Measurements from ENCODE around the gene PELO.

PELO gene

DNA sequence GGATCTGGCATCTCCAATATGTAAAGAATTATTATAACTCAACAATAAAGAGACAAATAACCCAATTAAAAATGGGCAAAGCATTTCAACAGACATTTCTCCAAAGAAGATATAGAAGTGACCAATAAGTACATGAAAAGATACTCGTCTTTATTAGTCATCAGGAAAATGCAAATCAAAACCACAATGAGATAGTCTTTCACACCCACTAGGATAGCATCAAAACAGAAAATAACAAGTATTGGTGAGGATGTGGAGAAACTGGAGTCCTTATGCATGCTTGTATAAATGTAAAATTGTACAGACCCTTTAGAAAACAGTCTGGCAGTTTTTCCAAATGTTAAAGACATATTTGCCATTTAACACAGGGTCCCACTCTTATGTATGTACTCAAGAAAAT lies 39.1 kb upstream of the PELO start:
- no peak for TF ChIP-seq EZH2 (IDR thresholded peaks at IDR 0.05)
- no peak for TF ChIP-seq FOXP2 (optimal IDR thresholded peaks at IDR 0.05; ENCODE audit: control extremely low read depth, extremely low read length, insufficient read depth)
- TF ChIP-seq POLR2AphosphoS5 (IDR thresholded peaks at IDR 0.05; ENCODE audit: borderline replicate concordance, low read depth, low read length), result no peak
- no peaks in the 10 kb centered on the region for H3K9me3 ChIP-seq (ENCODE audit: low read depth, low read length)
- no peak overlapping the region for H3K27ac ChIP-seq
- no peak overlapping the region for H3K4me3 ChIP-seq
- no peaks in the 10 kb centered on the region for H3K36me3 ChIP-seq (ENCODE audit: insufficient read depth, low read length)
- H3K9ac ChIP-seq (ENCODE audit: insufficient read length), result no peak overlapping the region
- DNase-seq (ENCODE audit: low read depth, low spot score), result no peak

DNA sequence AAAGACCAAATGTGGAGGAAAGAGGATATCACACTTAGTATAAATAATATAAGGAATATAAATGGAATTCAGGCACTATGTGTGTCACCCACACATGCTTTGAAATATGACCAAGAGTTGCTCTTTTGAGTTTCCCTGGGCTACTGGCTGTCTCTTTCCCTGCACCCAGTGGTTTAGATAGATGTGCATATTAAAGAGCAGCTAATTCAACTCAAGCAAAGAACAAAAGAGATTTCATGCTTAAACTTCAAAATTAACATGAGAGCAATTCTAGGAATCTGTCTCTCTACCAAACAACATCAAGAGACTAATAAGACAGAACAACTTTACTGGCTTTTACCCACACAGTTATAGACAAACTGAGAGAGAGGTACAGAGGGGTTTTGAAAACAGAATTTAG lies 38.0 kb upstream of the PELO start:
- no peak for TF ChIP-seq POLR2AphosphoS5 (IDR thresholded peaks at IDR 0.05; ENCODE audit: borderline replicate concordance, low read depth, low read length)
- TF ChIP-seq EZH2 (IDR thresholded peaks at IDR 0.05), result no peak
- no peak for TF ChIP-seq FOXP2 (optimal IDR thresholded peaks at IDR 0.05; ENCODE audit: control extremely low read depth, extremely low read length, insufficient read depth)
- Histone ChIP-seq H3K9ac (ENCODE audit: insufficient read length) (no peak overlapping the region), H3K9me3 (ENCODE audit: low read depth, low read length) (no peaks in the 10 kb centered on the region), H3K27ac (no peak overlapping the region), H3K36me3 (ENCODE audit: insufficient read depth, low read length) (no peaks in the 10 kb centered on the region), H3K4me3 (no peak overlapping the region)
- no peak for DNase-seq (ENCODE audit: low read depth, low spot score)

DNA sequence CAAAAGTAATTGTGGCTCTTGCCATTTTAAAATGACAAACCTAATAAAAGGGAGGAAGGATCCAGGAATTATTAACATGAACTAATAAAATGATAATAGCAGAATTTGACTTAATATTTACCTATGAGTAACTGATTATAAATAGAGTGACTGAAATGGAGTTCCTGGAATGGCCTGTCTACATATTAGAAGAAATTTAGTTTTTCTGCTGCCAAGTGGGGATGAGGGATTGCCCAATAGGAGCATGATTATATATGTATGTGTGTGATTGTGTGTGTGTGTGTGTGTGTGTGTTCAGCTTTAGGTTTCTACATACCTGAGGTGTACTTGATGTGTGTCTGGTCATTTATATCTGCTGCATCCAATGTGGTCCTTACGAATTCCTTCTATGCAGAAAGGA lies 36.6 kb upstream of the PELO start:
- H3K36me3 ChIP-seq (ENCODE audit: insufficient read depth, low read length), result no peaks in the 10 kb centered on the region
- H3K27ac ChIP-seq, result no peak overlapping the region
- no peaks in the 10 kb centered on the region for H3K9me3 ChIP-seq (ENCODE audit: low read depth, low read length)
- H3K4me3 ChIP-seq, result no peak overlapping the region
- TF ChIP-seq EZH2 (IDR thresholded peaks at IDR 0.05) (no peak), FOXP2 (optimal IDR thresholded peaks at IDR 0.05; ENCODE audit: control extremely low read depth, extremely low read length, insufficient read depth) (no peak), POLR2AphosphoS5 (IDR thresholded peaks at IDR 0.05; ENCODE audit: borderline replicate concordance, low read depth, low read length) (no peak)
- no peak for DNase-seq (ENCODE audit: low read depth, low spot score)
- no peak overlapping the region for H3K9ac ChIP-seq (ENCODE audit: insufficient read length)

- H3K9ac ChIP-seq (ENCODE audit: insufficient read length), result no peak overlapping the region
- TF ChIP-seq POLR2AphosphoS5 (IDR thresholded peaks at IDR 0.05; ENCODE audit: borderline replicate concordance, low read depth, low read length), result no peak
- no peak for DNase-seq (ENCODE audit: low read depth, low spot score)
- H3K27ac ChIP-seq, result no peak overlapping the region
- H3K4me3 ChIP-seq, result no peak overlapping the region
- H3K36me3 ChIP-seq (ENCODE audit: insufficient read depth, low read length), result no peaks in the 10 kb centered on the region
- no peaks in the 10 kb centered on the region for H3K9me3 ChIP-seq (ENCODE audit: low read depth, low read length)
Measured at GRCh38 chr5:52754051-52754450, 33.7 kb upstream of the PELO start.

DNA sequence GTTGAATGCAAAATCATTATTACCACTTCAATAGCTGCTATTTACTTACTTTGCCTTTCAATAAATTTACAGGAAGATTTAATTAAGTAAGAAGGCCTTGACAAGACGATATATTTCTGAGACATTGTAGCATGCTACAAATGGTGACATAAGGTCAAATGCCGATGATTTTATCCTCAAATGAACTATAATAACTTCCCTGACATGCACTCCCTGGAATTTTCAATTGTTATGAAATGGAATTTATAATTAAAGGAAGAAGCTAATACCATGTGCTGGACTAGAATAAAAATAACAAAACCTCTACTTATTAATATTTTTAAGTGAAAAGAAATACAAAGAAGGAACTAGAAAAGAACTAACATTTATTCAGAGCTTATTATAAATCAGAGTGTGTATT lies 30.2 kb upstream of the PELO start:
- Histone ChIP-seq H3K36me3 (ENCODE audit: insufficient read depth, low read length) (no peaks in the 10 kb centered on the region), H3K4me3 (no peak overlapping the region), H3K9ac (ENCODE audit: insufficient read length) (no peak overlapping the region), H3K27ac (no peak overlapping the region), H3K9me3 (ENCODE audit: low read depth, low read length) (no peaks in the 10 kb centered on the region)
- no peak for TF ChIP-seq FOXP2 (optimal IDR thresholded peaks at IDR 0.05; ENCODE audit: control extremely low read depth, extremely low read length, insufficient read depth)
- no peak for TF ChIP-seq EZH2 (IDR thresholded peaks at IDR 0.05)
- TF ChIP-seq POLR2AphosphoS5 (IDR thresholded peaks at IDR 0.05; ENCODE audit: borderline replicate concordance, low read depth, low read length), result no peak
- DNase-seq (ENCODE audit: low read depth, low spot score), result no peak

GRCh38 chr5:52758014-52758413 lies 29.7 kb upstream of the PELO start:
- no peaks in the 10 kb centered on the region for H3K9me3 ChIP-seq (ENCODE audit: low read depth, low read length)
- no peak for TF ChIP-seq POLR2AphosphoS5 (IDR thresholded peaks at IDR 0.05; ENCODE audit: borderline replicate concordance, low read depth, low read length)
- TF ChIP-seq FOXP2 (optimal IDR thresholded peaks at IDR 0.05; ENCODE audit: control extremely low read depth, extremely low read length, insufficient read depth), result no peak
- no peak for TF ChIP-seq EZH2 (IDR thresholded peaks at IDR 0.05)
- no peak overlapping the region for H3K4me3 ChIP-seq
- H3K27ac ChIP-seq, result no peak overlapping the region
- no peak for DNase-seq (ENCODE audit: low read depth, low spot score)
- H3K36me3 ChIP-seq (ENCODE audit: insufficient read depth, low read length), result no peaks in the 10 kb centered on the region
- H3K9ac ChIP-seq (ENCODE audit: insufficient read length), result no peak overlapping the region

GRCh38 chr5:52759331-52759730 lies 28.4 kb upstream of the PELO start:
- TF ChIP-seq POLR2AphosphoS5 (IDR thresholded peaks at IDR 0.05; ENCODE audit: borderline replicate concordance, low read depth, low read length) (no peak), EZH2 (IDR thresholded peaks at IDR 0.05) (no peak), FOXP2 (optimal IDR thresholded peaks at IDR 0.05; ENCODE audit: control extremely low read depth, extremely low read length, insufficient read depth) (no peak)
- no peak overlapping the region for H3K9ac ChIP-seq (ENCODE audit: insufficient read length)

GRCh38 chr5:52760695-52761366 lies 26.9 kb upstream of the PELO start:
- Histone ChIP-seq H3K4me3 (no peak overlapping the region), H3K36me3 (ENCODE audit: insufficient read depth, low read length) (no peaks in the 10 kb centered on the region), H3K9me3 (ENCODE audit: low read depth, low read length) (no peaks in the 10 kb centered on the region), H3K9ac (ENCODE audit: insufficient read length) (no peak overlapping the region), H3K27ac (no peak overlapping the region)
- TF ChIP-seq EZH2 (IDR thresholded peaks at IDR 0.05), result no peak
- no peak for TF ChIP-seq POLR2AphosphoS5 (IDR thresholded peaks at IDR 0.05; ENCODE audit: borderline replicate concordance, low read depth, low read length)
- TF ChIP-seq FOXP2 (optimal IDR thresholded peaks at IDR 0.05; ENCODE audit: control extremely low read depth, extremely low read length, insufficient read depth), result no peak
- no peak for DNase-seq (ENCODE audit: low read depth, low spot score)

More at GRCh38 chr5:52759331-52759730, 28.4 kb upstream of the PELO start:
- H3K36me3 ChIP-seq (ENCODE audit: insufficient read depth, low read length), result no peaks in the 10 kb centered on the region
- no peaks in the 10 kb centered on the region for H3K9me3 ChIP-seq (ENCODE audit: low read depth, low read length)
- no peak overlapping the region for H3K4me3 ChIP-seq
- H3K27ac ChIP-seq, result no peak overlapping the region
- no peak for DNase-seq (ENCODE audit: low read depth, low spot score)

DNA sequence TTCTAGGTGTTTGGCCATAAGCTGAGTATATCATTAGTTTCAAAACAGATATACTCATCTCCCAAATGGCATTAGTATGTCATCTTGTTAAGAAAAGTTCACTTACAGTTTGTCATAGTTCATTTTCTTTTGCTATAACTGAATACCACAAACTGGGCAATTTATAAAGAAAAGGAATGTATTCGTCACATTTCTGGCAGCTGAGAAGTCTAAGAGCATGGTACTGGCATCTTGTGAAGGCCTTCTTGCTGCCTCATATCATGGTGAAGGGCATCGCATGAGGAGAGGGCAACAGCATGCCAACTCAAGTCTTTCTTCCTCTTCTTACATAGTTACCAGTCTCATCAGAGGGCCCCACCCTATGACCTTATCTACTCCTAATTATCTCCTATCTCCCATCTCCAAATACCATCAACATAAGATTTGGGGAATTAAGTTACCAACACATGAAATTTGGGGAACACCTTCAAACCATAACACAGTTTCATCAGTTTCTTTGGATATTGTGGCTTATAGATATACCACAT lies 20.4 kb upstream of the PELO start:
- no peak for TF ChIP-seq POLR2AphosphoS5 (IDR thresholded peaks at IDR 0.05; ENCODE audit: borderline replicate concordance, low read depth, low read length)
- TF ChIP-seq FOXP2 (optimal IDR thresholded peaks at IDR 0.05; ENCODE audit: control extremely low read depth, extremely low read length, insufficient read depth), result no peak
- no peak for TF ChIP-seq EZH2 (IDR thresholded peaks at IDR 0.05)
- no peaks in the 10 kb centered on the region for H3K9me3 ChIP-seq (ENCODE audit: low read depth, low read length)
- no peak for DNase-seq (ENCODE audit: low read depth, low spot score)
- H3K9ac ChIP-seq (ENCODE audit: insufficient read length), result no peak overlapping the region
- H3K36me3 ChIP-seq (ENCODE audit: insufficient read depth, low read length), result no peaks in the 10 kb centered on the region
- H3K4me3 ChIP-seq, result no peak overlapping the region
- H3K27ac ChIP-seq, result no peak overlapping the region
